ENCODE data around the gene PRKCH. TPM values are rescaled to one million over a fixed set of nuclear protein-coding genes. Genes with fewer than 3 reads are reported as not detected.

PRKCH gene
- polyA plus RNA-seq, 12 donors = 10.9 to 25.9 (median 13.8) TPM; not detected in 1

- DNase-seq = no peak
Measured at GRCh38 chr14:61545726-61546455, 224.5 kb downstream of the PRKCH start.

GRCh38 chr14:61547186-61548069, 226.0 kb downstream of the PRKCH start:
- no peak for DNase-seq

- DNase-seq = no peak
Measured at GRCh38 chr14:61549425-61549824, 228.0 kb downstream of the PRKCH start.

GRCh38 chr14:61551384-61551783, 230.0 kb downstream of the PRKCH start:
- DNase-seq = no peak

GRCh38 chr14:61552241-61552640, 230.9 kb downstream of the PRKCH start:
- DNase-seq = no peak

GRCh38 chr14:61553730-61554641, 232.6 kb downstream of the PRKCH start:
- no peak for DNase-seq

- no peak for DNase-seq
Measured at GRCh38 chr14:61555056-61555838, 233.9 kb downstream of the PRKCH start.

- no peak for DNase-seq
Measured at GRCh38 chr14:61556455-61556854, 235.1 kb downstream of the PRKCH start.

GRCh38 chr14:61557262-61557661, 235.9 kb downstream of the PRKCH start:
- no peak for DNase-seq

GRCh38 chr14:61557854-61558253, 236.5 kb downstream of the PRKCH start:
- no peak for DNase-seq

- no peak for DNase-seq
Measured at GRCh38 chr14:61558271-61558670, 236.9 kb downstream of the PRKCH start.

- no peak for DNase-seq
Measured at GRCh38 chr14:61559641-61560201, 238.3 kb downstream of the PRKCH start.

- DNase-seq = no peak
Measured at GRCh38 chr14:61560323-61560722, 238.9 kb downstream of the PRKCH start.

GRCh38 chr14:61561104-61561503, 239.7 kb downstream of the PRKCH start:
- no peak for DNase-seq

- no peak for DNase-seq
Measured at GRCh38 chr14:61561657-61562276, 240.4 kb downstream of the PRKCH start.

GRCh38 chr14:61562321-61563161, 241.2 kb downstream of the PRKCH start:
- no peak for DNase-seq

GRCh38 chr14:61563162-61563511, 241.8 kb downstream of the PRKCH start:
- DNase-seq = no peak

- DNase-seq = no peak
Measured at GRCh38 chr14:61563880-61564617, 242.7 kb downstream of the PRKCH start.

GRCh38 chr14:61564618-61565091, 243.3 kb downstream of the PRKCH start:
- no peak for DNase-seq
